Fibroblast of pulmonary artery (primary cell): Measurements from ENCODE around the gene MAN1C1.

Source experiments
- DNase-seq: peaks from one replicate; pipeline ENCODE4 v3.0.0-alpha.2; 2010; ENCODE audit warnings: low read depth
- H3K4me3 ChIP-seq: replicated peaks from 2 replicates; pipeline ENCODE4 v1.5.1; 2011; ENCODE audit warnings: low read depth, mild to moderate bottlenecking, control low read depth, low read length, moderate library complexity
- TF ChIP-seq, protein P1 (sequence below): IDR thresholded peaks from 2 replicates; pipeline ENCODE4 v1.5.1; 2011; ENCODE audit warnings: mild to moderate bottlenecking, control low read depth, low read length, inconsistent platforms; ENCODE audit errors: missing control alignments

Gene MAN1C1

DNA sequence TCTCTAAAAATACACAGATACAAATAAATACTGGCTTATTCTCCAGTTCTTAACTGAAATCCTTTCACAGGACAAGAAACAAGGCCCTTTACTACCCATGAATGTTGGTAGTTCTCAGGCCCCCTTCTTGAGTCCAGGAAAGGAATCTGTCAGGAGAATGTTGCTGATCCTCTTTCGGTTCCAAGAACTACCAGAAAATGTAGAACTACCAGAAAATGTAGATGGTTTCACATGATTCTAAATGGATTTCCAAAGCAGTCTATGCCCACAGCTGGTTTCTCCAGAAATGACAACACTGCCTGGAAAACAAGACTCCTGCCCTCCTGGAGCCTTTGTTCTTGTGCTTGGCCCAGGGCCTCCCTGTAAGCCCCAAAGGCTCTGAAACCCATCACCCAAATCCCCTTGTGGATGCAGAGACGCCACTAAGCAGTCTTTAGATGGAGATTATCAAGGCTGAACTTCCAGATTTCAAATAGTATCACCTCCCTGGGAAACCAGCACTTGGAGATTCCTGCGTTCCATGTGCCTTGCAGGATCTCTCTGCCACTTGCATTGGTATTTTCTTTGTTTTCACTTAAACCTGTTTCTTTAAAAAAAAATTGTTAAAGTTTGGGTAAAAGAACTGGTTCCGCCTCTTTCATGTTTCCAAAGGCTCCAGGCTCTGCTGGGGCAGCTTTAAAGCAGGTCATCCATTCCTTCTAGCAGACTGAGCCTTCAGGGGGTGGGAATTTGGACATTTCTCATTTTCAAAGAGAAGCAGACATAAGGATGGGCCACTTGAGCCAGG is 53.4 kb downstream of the MAN1C1 start:
- no peak for DNase-seq
- TF ChIP-seq, protein P1, sequence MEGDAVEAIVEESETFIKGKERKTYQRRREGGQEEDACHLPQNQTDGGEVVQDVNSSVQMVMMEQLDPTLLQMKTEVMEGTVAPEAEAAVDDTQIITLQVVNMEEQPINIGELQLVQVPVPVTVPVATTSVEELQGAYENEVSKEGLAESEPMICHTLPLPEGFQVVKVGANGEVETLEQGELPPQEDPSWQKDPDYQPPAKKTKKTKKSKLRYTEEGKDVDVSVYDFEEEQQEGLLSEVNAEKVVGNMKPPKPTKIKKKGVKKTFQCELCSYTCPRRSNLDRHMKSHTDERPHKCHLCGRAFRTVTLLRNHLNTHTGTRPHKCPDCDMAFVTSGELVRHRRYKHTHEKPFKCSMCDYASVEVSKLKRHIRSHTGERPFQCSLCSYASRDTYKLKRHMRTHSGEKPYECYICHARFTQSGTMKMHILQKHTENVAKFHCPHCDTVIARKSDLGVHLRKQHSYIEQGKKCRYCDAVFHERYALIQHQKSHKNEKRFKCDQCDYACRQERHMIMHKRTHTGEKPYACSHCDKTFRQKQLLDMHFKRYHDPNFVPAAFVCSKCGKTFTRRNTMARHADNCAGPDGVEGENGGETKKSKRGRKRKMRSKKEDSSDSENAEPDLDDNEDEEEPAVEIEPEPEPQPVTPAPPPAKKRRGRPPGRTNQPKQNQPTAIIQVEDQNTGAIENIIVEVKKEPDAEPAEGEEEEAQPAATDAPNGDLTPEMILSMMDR = no peak

DNA sequence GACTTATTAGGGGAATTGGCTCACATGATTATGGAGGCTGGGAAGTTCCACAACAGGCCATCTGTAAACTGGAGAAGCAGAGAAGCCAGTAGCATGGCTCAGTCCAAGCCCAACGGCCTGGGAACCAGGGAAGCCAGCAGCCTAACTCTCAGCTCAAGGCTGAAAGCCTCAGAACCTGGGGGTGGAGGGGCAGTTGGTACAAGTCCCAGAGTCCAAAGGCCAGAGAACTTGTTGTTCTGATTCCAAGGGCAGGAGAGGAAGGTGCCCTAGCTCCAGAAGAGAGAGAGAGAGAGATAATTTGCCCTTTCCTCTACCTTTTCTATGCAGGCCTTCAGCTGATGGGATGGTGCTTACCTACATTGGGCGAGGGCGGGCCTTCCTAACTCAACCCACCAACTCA is 55.3 kb downstream of the MAN1C1 start:
- no peak overlapping the region for H3K4me3 ChIP-seq
- no peak for DNase-seq
- TF ChIP-seq, protein P1 = no peak

More for the DNA sequence above, 53.4 kb downstream of the MAN1C1 start:
- H3K4me3 ChIP-seq = no peak overlapping the region

DNA sequence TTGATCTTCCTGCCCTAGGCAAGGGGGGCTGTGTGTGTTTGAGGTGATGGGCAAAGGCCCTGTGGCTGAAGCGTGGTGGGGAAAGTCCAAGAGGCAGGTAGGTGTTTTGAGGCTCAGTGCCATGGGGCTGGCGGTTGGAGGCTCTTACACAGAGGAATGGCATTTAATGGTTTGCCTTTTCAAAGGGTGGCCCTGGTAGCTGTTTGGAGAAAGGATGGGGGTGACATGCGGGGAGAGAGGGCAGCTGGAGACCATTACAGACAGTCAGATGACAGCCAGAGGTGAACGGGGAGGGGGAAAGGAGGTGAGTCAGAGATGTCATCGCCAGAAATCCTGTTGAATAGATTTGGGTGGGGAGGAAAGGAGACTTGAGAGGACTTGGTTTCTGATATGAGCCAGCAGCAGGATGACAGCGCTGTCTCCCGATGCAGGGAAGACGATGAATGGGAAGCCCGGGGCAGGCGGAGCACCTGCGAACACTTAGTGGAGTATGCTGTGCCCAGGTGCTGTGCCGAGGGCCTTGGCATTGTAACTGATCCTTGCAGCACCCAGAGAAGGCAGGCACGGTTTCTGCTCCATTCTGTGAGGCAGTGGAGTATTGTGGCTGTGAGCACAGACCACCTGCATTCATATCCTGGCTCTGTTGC is 56.3 kb downstream of the MAN1C1 start:
- no peak overlapping the region for H3K4me3 ChIP-seq
- DNase-seq = no peak
- TF ChIP-seq, protein P1 = no peak

DNA sequence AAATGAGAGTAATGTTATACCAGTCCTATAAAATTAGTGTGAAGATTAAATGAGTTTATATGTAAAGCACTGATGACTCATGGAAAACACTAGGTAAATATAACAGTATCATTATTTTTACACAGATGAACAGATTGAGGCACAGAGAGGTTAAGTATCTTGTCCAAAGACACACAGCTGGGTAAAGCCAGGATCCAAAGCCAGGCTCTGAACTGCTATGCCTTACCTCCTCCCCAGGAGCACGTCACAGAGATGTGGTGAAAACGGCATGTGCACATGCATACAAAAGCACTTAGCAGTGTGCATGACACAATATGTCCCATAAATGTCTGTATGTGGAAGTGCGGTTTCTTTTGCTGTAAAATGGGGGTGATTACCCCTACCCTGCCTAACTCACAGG is 56.9 kb downstream of the MAN1C1 start:
- no peak for DNase-seq
- TF ChIP-seq, protein P1 = no peak
- H3K4me3 ChIP-seq = no peak overlapping the region

DNA sequence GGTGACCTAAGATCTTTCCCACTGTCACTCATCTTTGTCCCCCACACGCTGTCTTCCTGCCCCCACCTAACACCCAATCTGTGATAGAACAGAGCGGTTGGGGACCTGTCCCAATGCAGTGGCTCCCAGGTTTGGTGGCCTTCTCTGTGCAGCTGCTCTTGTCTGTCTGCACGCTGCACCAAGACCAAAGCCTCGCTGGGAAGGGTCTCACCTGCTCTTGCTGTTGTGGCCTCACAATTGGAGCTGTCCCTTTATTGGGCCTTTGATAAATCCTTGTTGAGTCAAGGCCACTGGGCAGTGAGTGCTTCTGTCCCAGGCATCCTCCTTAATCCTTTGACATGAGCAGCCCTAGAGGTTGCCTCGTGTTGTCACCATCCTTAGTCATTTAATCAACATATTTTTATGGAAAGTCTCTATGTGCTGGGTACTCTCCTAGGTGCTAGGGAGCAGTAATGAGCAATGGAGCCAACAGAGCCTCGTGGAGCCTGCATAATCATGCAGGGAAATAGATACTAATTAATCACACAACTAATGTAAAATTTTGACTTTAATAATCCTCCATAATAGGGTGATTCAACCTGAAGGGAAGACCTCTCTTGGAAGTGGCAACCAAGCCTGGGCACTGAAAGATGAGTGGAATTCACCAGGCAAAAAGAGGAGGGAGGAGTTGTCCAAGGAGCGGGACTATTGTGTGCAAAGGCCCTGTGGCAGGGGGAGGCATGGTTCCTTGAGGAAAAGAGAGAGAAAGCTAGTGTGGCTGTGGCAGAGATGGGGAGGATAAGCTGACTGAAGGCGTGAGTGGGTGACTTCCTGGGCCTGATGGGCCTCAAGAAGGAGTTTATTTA is 57.6 kb downstream of the MAN1C1 start:
- TF ChIP-seq, protein P1 = no peak
- DNase-seq = no peak
- no peak overlapping the region for H3K4me3 ChIP-seq

DNA sequence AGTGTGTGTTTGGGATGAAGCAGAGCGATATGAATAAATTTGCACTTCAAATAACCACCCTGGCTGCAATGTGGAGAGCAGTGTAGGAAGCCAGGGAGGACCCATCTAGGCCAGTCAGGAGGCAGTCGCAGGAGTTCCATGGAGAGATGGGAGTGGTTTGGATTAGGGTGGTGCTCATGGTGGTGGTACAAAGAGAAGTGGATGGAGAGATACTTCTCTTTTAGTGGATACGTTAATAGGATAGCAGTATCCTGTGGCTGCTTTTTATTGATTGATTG is 58.2 kb downstream of the MAN1C1 start:
- DNase-seq = no peak
- no peak overlapping the region for H3K4me3 ChIP-seq
- TF ChIP-seq, protein P1 = no peak
